Measurements from ENCODE around the gene NDOR1.
A peak's percentile ranks its signal among the peaks of the same experiment; 100 is the strongest.
"Not testable (repeated sequence)": the region's sequence is repeated elsewhere in the genome, so short reads cannot be mapped to it uniquely, and the experiment has no call there.

The NDOR1 gene

DNA sequence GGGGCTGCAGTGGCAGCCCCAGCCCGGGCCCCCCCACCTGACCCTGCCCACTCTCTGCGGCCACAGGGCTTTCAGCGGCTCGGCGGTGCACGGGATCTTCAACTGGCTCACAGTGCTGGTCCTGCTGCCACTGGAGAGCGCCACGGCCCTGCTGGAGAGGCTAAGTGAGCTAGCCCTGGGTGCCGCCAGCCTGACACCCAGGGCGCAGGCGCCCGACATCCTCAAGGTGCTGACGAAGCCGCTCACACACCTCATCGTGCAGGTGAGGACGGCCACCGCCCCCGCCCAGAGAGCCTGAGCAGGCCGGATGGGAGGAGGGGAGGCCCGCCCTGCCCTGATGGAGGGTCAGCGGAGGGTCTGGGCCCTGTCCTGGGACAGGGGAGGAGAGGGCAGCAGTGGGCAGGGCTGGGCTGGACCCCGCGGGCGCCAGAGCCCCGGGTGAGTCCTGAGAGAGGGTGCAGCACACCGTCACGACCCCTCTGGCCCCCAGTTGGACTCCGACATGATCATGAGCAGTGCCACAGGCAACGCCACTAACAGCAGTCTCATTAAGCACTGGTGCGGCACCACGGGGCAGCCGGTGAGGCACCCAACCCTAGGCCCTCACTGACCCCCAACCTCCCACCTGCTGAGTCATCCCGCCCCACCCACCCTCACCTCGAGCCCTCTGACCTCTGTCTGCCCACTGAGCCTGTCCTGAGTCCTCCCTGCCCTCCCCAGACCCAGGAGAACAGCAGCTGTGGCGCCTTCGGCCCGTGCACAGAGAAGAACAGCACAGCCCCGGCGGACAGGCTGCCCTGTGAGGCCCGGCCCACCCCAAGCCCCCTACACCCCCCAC lies 27.9 kb downstream of the NDOR1 start:
- DNase-seq: no peak

DNA sequence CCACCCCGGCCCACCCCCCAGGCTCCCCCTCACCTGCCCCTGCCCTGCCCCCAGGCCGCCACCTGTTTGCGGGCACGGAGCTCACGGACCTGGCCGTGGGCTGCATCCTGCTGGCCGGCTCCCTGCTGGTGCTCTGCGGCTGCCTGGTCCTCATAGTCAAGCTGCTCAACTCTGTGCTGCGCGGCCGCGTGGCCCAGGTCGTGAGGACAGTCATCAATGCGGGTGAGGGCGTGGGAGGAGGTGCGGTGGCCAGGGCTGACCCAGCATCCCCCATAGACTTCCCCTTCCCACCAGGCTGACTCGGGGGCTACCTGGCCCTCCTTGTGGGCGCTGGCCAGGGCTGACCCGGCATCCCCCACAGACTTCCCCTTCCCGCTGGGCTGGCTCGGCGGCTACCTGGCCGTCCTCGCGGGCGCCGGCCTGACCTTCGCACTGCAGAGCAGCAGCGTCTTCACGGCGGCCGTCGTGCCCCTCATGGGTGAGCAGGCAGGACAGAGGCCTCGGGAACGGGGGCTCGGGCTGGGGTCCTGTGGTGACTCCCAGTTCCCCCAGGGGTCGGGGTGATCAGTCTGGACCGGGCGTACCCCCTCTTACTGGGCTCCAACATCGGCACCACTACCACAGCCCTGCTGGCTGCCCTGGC lies 28.7 kb downstream of the NDOR1 start:
- no peak for DNase-seq

DNA sequence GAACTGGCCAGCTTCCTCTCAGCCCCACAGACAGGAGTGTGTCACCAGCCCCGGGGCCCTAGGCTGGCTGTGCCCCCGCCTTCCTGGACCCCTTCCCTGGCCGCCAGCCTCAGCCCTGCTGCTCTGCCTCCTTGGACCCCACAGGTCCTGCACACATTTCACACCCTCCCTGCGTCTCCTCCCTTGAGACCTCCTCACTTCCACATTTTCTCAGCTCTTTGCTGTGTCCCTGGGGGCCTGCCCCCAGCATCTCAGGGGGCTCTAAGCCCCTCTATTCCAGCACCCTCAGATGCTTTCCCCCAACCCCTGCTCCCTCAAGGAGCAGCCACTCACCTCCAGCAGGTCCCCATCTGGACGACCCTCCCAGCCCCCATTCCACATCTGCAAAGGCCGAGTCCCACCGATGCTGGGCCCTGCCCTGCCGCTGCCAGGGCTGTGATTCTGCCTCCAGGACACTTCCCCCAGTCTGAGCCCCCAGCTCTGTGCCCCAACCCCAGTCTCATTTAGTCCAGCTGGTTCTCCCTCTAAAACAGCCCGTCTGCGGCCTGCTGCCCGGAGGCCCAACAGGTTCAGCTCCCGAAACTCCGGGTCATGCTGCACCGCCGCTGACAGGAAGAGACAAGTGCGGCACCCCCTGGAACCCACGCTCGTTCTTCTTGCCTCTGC lies 29.4 kb downstream of the NDOR1 start:
- no peak for DNase-seq

DNA sequence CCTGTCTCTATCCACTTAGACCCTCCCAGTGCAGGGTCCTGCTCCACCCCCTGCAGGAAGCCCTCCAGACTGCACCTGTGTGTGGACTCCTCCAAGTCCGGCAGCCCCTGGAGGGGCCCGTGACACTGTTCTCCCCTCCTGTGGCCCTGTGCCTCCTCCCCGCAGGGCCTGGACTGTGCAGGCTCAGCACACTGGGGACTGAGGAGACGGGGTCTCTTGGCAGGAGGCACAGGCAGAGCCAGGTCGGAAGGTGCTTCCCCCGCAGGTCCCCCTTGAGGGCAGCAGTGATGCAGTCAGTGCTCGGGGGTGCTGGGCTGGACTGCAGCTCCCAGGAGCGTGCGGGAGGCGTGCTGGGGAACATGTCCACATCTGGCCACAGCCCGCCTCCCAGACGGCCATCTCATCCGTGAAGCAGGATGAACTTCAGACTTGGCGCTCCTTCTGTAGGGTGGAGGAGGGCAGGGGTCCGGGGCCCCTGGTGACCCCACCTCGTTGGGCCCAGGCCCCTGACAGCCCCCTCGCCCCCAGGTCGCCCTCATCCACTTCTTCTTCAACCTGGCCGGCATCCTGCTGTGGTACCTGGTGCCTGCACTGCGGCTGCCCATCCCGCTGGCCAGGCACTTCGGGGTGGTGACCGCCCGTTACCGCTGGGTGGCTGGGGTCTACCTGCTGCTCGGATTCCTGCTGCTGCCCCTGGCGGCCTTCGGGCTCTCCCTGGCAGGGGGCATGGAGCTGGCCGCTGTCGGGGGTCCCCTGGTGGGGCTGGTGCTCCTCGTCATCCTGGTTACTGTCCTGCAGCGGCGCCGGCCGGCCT lies 30.1 kb downstream of the NDOR1 start:
- DNase-seq: no peak

DNA sequence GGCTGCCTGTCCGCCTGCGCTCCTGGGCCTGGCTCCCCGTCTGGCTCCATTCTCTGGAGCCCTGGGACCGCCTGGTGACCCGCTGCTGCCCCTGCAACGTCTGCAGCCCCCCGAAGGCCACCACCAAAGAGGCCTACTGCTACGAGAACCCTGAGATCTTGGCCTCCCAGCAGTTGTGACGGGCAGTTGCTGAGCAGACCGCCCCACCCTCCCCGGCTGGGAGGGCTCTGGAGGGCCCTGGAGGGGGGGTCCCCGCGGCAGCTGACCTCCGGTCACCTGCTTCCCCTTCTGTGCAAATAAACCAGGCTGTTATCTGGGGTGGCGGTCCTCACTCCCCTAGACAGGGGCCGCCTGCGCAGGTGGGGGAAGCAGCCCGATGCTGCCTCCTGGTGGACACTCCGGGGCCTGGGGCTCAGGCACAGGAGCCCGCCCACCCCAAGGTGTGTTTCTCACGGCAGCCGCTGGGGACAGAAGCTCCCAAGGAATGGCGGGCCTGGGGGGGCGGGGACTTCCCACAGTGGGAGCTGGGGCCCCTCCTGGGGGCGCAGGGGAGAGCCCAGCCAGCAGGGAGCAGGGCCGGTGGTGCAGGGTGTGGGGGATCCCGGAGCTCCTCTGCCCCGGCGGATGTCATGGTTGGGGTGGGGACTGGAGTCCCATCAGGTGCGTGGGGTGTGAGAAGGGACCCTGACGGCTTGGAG lies 30.9 kb downstream of the NDOR1 start:
- DNase-seq: peak; percentile 34

DNA sequence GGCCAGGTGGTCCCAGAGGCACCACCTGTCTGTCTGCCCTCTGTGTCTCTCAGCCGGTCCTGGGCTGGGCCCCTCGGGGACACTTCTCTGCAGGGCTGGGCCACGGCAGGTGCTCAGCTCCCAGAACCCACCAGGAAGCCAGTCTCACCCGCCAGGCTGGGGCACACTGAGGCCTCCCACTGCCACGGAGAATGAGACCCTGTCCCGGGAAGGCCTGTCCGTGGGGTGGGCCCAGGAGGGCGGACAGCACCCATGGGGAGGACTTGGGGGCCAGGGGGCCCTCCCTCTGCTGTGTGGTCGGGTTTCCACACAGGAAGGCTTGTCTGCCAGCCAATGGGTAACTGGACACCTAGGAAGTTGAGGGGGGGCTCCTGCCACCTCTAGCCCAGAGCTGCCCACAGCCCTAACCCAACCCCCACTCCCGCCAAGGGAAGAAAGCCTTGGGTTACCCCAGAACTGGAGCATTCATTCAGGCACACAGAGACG lies 31.5 kb downstream of the NDOR1 start:
- no peak for DNase-seq

DNA sequence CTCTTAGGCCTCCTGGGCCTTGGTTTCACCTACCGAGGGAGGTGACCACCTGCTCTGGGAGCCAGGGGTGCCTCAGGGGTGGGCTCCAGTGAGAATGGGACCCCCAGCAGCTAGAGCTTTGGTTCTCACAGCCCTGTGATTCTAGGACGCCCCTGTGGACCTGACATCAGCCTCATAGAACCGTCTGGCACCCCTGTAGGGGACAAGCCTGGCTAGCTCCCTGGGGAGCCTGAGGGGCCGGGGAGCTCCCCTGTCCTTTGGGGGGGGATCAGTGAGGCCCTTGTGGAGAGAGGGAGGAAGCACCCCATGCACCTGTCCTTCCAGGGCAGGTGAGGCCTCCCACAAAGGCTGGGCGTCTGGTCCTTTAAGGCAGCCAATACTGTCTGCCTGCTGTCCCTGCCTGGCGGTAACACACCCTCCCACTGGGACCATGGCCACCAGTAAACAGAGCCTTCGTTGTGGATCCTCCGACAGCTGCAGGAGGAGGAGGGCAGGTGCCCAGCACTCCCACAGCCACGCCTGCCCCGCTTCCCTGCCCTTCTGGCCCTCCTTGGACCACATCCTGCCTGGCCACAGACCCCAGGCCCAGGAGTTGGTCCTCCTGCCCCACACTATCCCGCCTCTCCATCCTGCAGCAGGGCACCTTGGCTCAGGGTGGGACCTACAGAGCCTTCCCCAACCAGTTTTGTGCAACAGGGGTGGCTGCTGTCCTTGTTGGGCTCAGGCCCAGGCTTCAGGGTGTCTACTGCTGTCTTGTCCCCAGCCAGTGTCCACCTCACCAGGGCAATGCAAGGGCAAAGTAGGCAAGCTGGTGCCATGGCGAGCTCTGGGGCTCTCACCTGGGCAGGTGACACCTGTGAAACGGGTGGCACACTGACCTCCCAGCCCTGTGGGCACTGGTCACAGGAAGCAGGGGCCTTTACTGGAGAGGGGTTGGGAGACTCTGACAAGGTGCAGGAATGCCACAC lies 32.5 kb downstream of the NDOR1 start:
- peak; percentile 20 for DNase-seq

DNA sequence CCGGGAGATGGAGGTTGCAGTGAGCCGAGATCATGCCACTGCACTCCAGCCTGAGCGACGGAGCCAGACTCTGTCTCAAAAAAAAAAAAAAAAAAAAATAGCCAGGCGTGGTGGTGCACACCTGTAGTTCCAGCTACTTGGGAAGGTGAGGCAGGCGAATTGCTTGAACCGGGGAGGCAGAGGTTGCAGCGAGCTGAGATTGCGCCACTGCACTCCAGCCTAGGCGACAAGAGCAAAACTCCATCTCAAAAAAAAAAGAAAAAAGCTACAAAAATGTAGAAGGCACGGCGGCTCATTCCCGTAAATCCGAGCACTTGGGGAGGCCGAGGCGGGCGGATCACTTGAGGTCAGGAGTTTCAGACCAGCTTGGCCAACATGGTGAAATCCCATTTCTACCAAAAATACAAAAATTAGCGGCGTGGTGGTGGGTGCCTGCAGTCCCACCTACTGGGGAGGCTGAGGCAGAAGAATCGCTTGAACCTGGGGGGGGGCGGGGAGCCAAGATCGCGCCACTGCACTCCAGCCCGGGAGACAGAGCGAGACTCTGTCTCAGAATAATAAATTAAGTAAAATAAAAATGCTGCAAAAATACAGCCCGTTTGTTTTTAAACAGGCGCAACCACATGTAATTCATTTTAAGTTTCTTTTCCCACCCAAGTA lies 34.2 kb downstream of the NDOR1 start:
- DNase-seq: not testable (repeated sequence)

DNA sequence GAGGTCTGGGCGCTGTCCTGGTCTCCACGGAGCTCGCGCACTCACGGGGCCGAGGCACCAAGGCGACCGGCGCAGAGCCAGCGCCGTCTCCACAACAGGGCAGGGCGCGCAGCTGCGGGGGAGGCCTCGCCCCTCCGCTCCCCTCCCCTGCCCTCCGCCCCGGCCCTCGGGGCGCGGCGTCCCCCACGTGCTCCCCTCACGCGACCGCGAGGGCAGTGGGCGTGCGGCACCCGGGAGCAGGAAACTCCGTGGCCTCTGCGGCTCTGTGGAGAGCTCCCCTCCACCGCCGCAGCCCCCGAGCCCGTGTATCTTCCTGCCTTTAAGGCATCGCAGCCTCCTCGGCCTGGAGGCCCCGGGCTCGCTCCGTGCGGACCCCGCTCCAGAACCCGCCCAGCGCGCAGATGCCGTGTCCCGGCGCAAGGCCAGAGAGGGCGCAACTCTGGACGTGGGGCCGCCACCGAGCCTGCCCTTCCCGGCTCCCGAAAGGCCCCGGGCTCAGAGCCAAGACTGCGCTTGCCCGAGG lies 34.9 kb downstream of the NDOR1 start:
- DNase-seq: peak; percentile 21

DNA sequence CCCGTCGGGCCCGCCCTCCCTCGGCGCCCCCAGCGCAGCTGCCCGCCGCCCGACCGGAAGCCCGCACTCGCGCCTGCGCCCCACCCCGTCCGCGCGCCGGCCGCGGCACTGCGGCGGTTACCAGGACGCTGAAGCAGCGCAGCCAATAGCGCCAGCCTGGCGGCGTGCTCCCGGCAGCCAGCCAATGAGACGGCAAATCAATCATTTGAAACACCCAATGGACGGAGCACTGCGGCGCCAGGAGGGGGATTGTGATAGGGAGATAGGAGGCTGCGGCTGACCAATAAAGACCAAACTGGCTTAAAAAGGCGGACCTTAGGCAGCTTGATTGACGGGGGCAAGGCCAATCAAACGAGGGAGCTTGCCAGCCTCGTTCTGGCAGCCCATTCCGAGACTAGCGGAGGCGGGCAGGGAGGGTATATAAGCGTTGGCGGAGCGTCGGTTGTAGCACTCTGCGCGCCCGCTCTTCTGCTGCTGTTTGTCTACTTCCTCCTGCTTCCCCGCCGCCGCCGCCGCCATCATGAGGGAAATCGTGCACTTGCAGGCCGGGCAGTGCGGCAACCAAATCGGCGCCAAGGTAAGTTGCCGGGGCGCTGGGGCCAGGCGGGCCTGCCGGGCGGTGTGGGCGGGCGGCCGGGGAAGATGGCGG lies 35.5 kb downstream of the NDOR1 start, which contains the start of gene TUBB4B:
Gene TUBB4B (plus strand): TSS at position 447 of the 649 bp plus-strand sequence. CDS start 74 bp downstream, at position 521.
- peak; percentile 99 for DNase-seq

DNA sequence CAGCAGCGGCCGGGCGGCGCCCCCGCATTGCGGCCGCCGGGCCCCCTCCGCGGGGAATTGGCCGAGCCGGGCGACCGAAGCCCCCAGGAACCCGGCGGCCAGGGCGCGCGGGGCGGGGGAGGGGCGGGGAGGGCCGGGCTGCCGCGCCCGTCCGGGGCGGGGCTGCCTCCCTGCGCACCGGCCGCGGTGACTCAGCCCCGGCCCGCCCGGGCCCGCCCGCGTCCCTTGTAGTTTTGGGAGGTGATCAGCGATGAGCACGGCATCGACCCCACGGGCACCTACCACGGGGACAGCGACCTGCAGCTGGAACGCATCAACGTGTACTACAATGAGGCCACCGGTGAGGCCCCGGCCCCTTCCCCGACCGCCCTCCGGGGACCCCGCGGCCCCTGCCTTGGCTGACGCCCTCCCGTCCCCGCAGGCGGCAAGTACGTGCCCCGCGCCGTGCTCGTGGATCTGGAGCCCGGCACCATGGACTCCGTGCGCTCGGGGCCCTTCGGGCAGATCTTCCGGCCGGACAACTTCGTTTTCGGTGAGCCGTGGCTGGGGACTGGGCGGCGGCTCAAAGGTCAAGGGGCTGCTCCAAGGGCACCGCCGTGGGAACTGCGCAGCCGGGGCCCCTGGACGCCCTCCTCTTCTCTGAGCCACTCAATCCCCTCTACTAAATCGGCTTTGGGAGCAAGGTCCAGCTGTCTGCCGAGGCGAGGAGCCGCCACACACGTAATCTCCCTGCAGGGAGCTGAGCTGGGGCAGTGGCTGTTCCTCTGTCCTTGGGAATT lies 36.2 kb downstream of the NDOR1 start:
- no peak for DNase-seq

DNA sequence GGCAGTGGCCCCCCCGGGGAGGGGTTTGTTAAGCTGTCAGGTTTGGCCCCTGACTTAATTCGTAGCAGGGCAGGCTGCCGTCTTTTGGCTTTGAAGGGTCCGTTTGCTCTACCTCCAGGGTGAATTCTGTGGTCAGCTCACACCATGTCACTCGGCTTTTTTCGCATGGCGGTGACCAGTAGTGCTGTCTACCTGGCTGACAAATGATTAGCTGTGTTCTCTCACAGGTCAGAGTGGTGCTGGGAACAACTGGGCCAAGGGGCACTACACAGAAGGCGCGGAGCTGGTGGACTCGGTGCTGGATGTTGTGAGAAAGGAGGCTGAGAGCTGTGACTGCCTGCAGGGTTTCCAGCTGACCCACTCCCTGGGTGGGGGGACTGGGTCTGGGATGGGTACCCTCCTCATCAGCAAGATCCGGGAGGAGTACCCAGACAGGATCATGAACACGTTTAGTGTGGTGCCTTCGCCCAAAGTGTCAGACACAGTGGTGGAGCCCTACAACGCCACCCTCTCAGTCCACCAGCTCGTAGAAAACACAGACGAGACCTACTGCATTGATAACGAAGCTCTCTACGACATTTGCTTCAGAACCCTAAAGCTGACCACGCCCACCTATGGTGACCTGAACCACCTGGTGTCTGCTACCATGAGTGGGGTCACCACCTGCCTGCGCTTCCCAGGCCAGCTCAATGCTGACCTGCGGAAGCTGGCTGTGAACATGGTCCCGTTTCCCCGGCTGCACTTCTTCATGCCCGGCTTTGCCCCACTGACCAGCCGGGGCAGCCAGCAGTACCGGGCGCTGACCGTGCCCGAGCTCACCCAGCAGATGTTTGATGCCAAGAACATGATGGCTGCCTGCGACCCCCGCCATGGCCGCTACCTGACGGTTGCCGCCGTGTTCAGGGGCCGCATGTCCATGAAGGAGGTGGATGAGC lies 37.0 kb downstream of the NDOR1 start:
- DNase-seq: no peak

DNA sequence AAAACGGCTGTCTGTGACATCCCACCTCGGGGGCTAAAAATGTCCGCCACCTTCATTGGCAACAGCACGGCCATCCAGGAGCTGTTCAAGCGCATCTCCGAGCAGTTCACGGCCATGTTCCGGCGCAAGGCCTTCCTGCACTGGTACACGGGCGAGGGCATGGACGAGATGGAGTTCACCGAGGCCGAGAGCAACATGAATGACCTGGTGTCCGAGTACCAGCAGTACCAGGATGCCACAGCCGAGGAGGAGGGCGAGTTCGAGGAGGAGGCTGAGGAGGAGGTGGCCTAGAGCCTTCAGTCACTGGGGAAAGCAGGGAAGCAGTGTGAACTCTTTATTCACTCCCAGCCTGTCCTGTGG lies 37.7 kb downstream of the NDOR1 start:
- DNase-seq: not testable (repeated sequence)

DNA sequence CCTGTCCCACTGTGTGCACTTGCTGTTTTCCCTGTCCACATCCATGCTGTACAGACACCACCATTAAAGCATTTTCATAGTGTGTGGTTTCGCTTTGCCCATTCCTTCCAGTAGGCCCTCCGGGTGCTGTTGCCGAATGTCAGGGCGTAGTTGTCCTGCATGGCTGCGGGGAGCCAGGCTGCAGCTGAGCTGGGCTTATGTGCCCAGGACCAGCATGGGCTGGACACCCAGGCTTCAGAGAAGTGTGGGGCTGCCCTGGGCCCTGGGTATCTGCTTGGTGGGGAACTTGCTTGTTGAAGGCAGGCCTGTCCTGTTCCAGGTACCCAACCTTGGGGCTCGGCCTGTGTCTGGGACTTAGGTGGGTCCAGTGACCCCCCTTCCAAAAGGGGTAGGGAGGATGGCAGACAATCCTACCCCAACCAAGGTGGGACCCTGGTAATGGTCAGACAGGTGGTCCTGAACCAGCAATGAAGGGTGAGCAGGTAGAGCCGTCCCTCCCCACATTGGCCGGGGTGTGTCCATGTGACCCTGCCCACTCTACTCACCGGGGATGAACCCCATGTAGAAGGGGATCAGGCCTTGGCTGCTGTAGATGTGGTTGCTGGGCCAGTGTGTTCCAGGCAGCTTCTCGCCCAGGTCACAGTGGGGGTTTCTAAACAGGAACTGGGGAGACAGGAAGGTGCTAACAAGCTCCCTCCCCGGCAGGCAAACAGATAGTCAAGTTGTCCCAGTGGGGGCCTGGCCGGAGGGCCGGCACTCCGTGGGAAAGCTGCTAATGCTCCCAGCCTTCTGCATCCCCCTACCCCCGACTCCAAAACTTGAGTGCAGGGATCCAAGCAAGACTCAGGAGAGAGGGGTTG lies 38.4 kb downstream of the NDOR1 start:
- DNase-seq: no peak

DNA sequence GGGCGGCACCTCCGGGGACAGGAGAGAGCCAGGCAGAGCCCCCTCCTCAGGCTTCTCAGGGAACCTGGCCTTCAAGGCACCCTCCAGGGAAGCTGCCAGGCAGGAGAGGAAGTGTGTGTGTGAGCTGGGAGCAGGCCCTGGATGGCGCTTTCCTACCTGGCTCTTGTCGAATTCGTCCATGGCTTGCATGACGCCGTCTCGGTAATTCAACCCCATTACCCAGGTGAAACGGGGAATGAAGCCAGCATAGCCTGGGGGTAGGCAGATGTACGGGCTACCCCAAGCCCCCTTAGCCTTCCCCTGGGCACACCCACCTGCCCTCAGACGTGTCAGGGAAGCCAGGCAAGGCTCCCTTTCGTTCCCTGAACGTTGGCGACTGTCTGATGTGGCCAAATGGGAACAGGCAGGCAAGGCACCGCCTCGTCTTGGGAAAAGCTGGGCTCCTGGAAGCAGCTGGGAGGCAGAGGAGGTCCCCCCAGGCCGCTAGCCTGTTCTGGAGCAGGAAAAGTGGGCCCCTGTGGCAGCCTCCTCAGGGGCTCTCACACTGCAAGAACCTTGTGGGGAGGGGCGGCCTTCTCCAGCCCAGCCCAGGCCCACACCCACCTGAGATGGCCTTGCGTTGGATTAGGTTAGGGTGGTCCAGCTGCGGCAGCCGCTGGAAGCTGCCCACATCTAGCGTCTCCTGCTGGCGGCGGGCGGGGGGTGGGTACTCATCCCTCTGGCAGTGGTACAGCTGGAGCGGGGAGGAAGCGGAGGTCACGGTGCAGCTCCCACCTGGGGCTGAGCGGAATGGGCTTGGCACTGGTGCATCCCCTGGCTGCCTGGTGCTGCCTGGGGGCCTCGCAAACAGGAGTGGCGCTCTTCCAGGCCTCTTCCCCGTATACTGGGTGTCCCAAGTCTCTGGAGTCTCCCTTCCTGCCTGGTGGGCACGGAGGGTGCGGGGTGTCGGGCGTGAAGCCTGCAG lies 39.3 kb downstream of the NDOR1 start:
- peak; percentile 52 for DNase-seq

Measured in NCI-H2081 treated with DMSO at 0.1 percent for 48 hours (cell line).